Astrocyte (in vitro differentiated cells and primary cell): ENCODE data around the gene DOCK2. TPM values are rescaled to one million over a fixed set of nuclear protein-coding genes. Genes with fewer than 3 reads are reported as not detected.

ENCODE experiments used
- DNase-seq: peaks from one replicate; pipeline ENCODE4 v3.0.0-alpha.2; 2010; ENCODE audit warnings: low read depth
- FAIRE-seq: peaks from 2 replicates; lab custom pipeline; 2011; peaks lifted over from hg19 to GRCh38; lab: Jason Lieb, UNC
- H2AFZ ChIP-seq: 2 replicates; pipeline ENCODE4 v1.6.0; 2012; ENCODE audit warnings: low read depth, low read length, inconsistent platforms
- H3K27ac ChIP-seq: 2 replicates; pipeline ENCODE4 v1.5.1; 2011; ENCODE audit warnings: low read depth, low read length, inconsistent platforms
- H3K27me3 ChIP-seq: 2 replicates; pipeline ENCODE4 v1.6.0; 2011; ENCODE audit warnings: low read length, inconsistent platforms; ENCODE audit not compliant: insufficient read depth
- H3K36me3 ChIP-seq: 2 replicates; pipeline ENCODE4 v1.5.1; 2011; ENCODE audit warnings: low read length, inconsistent platforms; ENCODE audit not compliant: insufficient read depth
- H3K4me1 ChIP-seq: 2 replicates; pipeline ENCODE4 v1.5.1; 2011; ENCODE audit warnings: low read length, inconsistent platforms; ENCODE audit not compliant: insufficient read depth
- H3K4me2 ChIP-seq: 2 replicates; pipeline ENCODE4 v1.6.0; 2012; ENCODE audit warnings: low read length, inconsistent platforms
- H3K4me3 ChIP-seq: 2 replicates; pipeline ENCODE4 v1.5.1; 2011; ENCODE audit warnings: low read depth, mild to moderate bottlenecking, low read length, inconsistent platforms; ENCODE audit not compliant: insufficient read depth
- H3K79me2 ChIP-seq: 2 replicates; pipeline ENCODE4 v1.6.0; 2012; ENCODE audit warnings: mild to moderate bottlenecking, low read length, inconsistent platforms; ENCODE audit not compliant: insufficient read depth
- H3K9ac ChIP-seq: 2 replicates; pipeline ENCODE4 v1.6.0; 2012; ENCODE audit warnings: mild to moderate bottlenecking, low read length, inconsistent platforms
- H3K9me3 ChIP-seq: 2 replicates; pipeline ENCODE4 v1.5.1; 2012; ENCODE audit warnings: low read depth, mild to moderate bottlenecking, low read length, inconsistent platforms; ENCODE audit not compliant: insufficient read depth
- H4K20me1 ChIP-seq: 2 replicates; pipeline ENCODE4 v1.6.0; 2012; ENCODE audit warnings: low read length, inconsistent platforms; ENCODE audit not compliant: insufficient read depth
- H3K27ac Mint-ChIP-seq: one replicate; pipeline ENCODE4 v1.8.0; 2021; ENCODE audit warnings: mild to moderate bottlenecking, mixed read lengths; ENCODE audit not compliant: unreplicated experiment
- H3K27me3 Mint-ChIP-seq: one replicate; pipeline ENCODE4 v1.8.0; 2021; ENCODE audit warnings: low read depth, mixed read lengths; ENCODE audit not compliant: unreplicated experiment
- H3K36me3 Mint-ChIP-seq: one replicate; pipeline ENCODE4 v1.8.0; 2021; ENCODE audit warnings: low read depth, mixed read lengths; ENCODE audit not compliant: unreplicated experiment
- H3K4me1 Mint-ChIP-seq: one replicate; pipeline ENCODE4 v1.8.0; 2021; ENCODE audit warnings: low read depth, mixed read lengths; ENCODE audit not compliant: unreplicated experiment
- H3K4me3 Mint-ChIP-seq: one replicate; pipeline ENCODE4 v1.8.0; 2021; ENCODE audit warnings: mild to moderate bottlenecking, moderate library complexity, mixed read lengths; ENCODE audit not compliant: unreplicated experiment
- H3K9me3 Mint-ChIP-seq: one replicate; pipeline ENCODE4 v1.8.0; 2021; ENCODE audit warnings: mild to moderate bottlenecking, mixed read lengths; ENCODE audit not compliant: unreplicated experiment
- CTCF ChIP-seq: IDR thresholded peaks from 2 replicates; pipeline ENCODE4 v1.5.1; 2011; ENCODE audit warnings: low read depth, mild to moderate bottlenecking, inconsistent platforms, low read length, moderate library complexity; ENCODE audit not compliant: insufficient read depth
- EZH2 ChIP-seq: IDR thresholded peaks from 2 replicates; pipeline ENCODE4 v1.6.1; 2012; ENCODE audit warnings: mild to moderate bottlenecking, low read length, inconsistent platforms; ENCODE audit not compliant: insufficient read depth
- total RNA-seq: library from RNA; stranded (reverse); gene quantifications from 2 replicates; pipeline ENCODE4 v1.2.1, GENCODE V29; 2021

DOCK2 gene
- total RNA-seq, 1 donor from 2014 or later, result 0.66 TPM

GRCh38 chr5:170109059-170110031 lies 472.3 kb downstream of the DOCK2 start:
- Mint-ChIP-seq H3K9me3 (no peaks in the 10 kb centered on the region), H3K4me3 (no peak overlapping the region), H3K27ac (no peak overlapping the region), H3K27me3 (peaks cover 34% of the 10 kb centered on the region), H3K4me1 (no peaks in the 10 kb centered on the region), H3K36me3 (no peaks in the 10 kb centered on the region)
- H3K9ac ChIP-seq, result no peak overlapping the region
- H3K27ac ChIP-seq, result no peak overlapping the region
- H3K4me2 ChIP-seq, result no peak overlapping the region
- H3K4me1 ChIP-seq, result no peaks in the 10 kb centered on the region
- H3K9me3 ChIP-seq, result no peaks in the 10 kb centered on the region
- DNase-seq (no peak), FAIRE-seq (no peak)
- H2AFZ ChIP-seq, result no peak overlapping the region
- H3K27me3 ChIP-seq, result no peaks in the 10 kb centered on the region
- H3K79me2 ChIP-seq, result no peaks in the 10 kb centered on the region
- TF ChIP-seq CTCF, result no peak
- no peak for TF ChIP-seq EZH2
- no peaks in the 10 kb centered on the region for H4K20me1 ChIP-seq
- no peak overlapping the region for H3K4me3 ChIP-seq
- H3K36me3 ChIP-seq, result no peaks in the 10 kb centered on the region

- no peak for FAIRE-seq
- no peak for TF ChIP-seq EZH2
- TF ChIP-seq CTCF, result no peak
These were observed 473.5 kb downstream of the DOCK2 start for GRCh38 chr5:170110403-170111087.

More at GRCh38 chr5:170110403-170111087, 473.5 kb downstream of the DOCK2 start:
- Mint-ChIP-seq H3K27me3 (peaks cover 26% of the 10 kb centered on the region), H3K4me1 (no peaks in the 10 kb centered on the region), H3K27ac (no peak overlapping the region), H3K4me3 (no peak overlapping the region), H3K36me3 (no peaks in the 10 kb centered on the region), H3K9me3 (peaks cover 2% of the 10 kb centered on the region)
- no peak overlapping the region for H3K4me2 ChIP-seq
- no peaks in the 10 kb centered on the region for H3K79me2 ChIP-seq
- H3K9ac ChIP-seq, result no peak overlapping the region
- DNase-seq, result no peak
- H4K20me1 ChIP-seq, result no peaks in the 10 kb centered on the region
- H3K27ac ChIP-seq, result no peak overlapping the region
- no peaks in the 10 kb centered on the region for H3K9me3 ChIP-seq
- no peaks in the 10 kb centered on the region for H3K36me3 ChIP-seq
- no peaks in the 10 kb centered on the region for H3K4me1 ChIP-seq
- no peaks in the 10 kb centered on the region for H3K27me3 ChIP-seq
- H3K4me3 ChIP-seq, result no peak overlapping the region
- no peak overlapping the region for H2AFZ ChIP-seq
